Left colon (tissue), 2 donors: ENCODE results near the gene SLC2A13. TPM values are rescaled to one million over a fixed set of nuclear protein-coding genes. Genes with fewer than 3 reads are reported as not detected.
"Not testable (repeated sequence)": the region's sequence is repeated elsewhere in the genome, so short reads cannot be mapped to it uniquely, and the experiment has no call there.

Experiments used
- ATAC-seq: fragments of 200-7000 bp; cut with Tn5 transposase; one replicate; pipeline ENCODE4 v1.9.1; 2020; ENCODE audit warnings: mild to moderate bottlenecking, moderate library complexity
- DNase-seq, 2 donors: peaks; one replicate each; pipeline ENCODE4 v3.0.0-alpha.2; 2020
- intact Hi-C, 2 donors: fragments of 100-400 bp; cut with DNase I in 1 of 2; cut with micrococcal nuclease in 1 of 2; formaldehyde crosslinking; loops; one replicate each; pipeline versions ENCODE4 v1.11.2 to v1.14.0; 2022; cut with DNase I, micrococcal nuclease
- total RNA-seq, 2 donors: library from RNA; stranded (reverse); fragmentation: NEBNext Ultra II Directional; extraction: Animal tissue kit (Norgen Biotek cat#: 25700); gene quantifications; one replicate each; pipeline ENCODE4 v1.2.1, GENCODE V29; 2021
- donor health status: DM: no; HTN: no; CAD: no.
- donor health status: DM: yes; HTN: yes; CAD: no.

The SLC2A13 gene
- total RNA-seq, 2 donors from 2014 or later, result 33.2 to 39.2 TPM

DNA sequence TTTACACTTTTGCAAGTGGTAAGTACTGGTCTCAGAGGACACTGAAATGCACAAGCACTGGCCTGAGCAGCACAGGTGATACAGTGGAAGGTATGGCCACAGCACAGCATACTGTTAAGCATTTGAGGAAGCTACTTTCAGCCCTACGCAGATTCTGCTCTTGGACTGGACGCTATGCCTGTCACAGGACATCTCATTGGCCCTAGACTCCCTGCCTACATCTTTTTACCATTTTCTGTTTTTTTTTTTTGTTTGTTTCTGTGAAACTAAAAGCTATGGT lies 342.1 kb downstream of the SLC2A13 start:
- ATAC-seq (no peak), DNase-seq (no peak)
- intact Hi-C loops, result loop anchor here in 1 of 2 donors (10.0 kb wide), 1 partner anchor 341 kb away; the partner anchor contains the start of gene SLC2A13

DNA sequence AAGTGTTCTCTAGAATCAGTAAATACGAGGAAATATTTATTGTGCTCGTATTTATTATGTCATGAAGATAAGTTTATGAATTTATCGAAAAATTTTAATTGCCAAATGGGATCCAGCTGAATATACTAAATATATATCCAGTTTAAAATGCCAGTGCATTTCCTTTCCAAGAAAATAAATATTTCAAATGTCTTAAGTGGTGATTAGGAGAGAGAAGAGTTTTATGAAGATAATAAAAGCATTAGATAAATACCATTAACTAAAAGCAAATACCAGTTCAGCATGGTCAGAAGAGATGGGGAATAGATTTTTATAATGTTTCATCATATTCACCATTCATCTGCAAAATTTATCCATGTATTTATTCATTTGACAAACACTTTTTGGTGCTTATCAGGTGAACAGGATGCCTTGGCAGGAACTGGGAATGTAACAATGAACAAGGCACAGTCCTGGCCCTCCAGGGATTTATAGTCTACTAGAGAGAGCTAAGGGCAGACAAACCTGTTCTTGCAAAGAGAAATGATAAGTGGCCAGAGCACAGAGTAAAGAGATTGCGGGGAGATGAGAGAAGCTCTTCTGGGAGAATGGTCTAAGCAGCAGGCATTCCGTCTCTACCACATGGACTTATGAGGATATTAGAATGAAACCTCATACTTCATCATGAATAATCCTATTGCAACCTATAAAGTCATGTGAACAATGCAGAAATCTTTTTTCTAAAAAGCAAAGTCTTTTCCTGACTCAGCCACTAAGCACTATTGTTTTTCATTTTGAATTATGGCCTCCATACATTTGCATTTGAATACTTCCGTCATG lies 342.6 kb downstream of the SLC2A13 start:
- intact Hi-C loops, result loop anchor here in 1 of 2 donors (10.0 kb wide), 1 partner anchor 342 kb away; the partner anchor contains the start of gene SLC2A13
- ATAC-seq, result no peak
- no peak for DNase-seq

- no peak for DNase-seq
- ATAC-seq, result no peak
- intact Hi-C loops, result no loop called here
Measured at GRCh38 chr12:39755478-39755877, 350.4 kb downstream of the SLC2A13 start.

DNA sequence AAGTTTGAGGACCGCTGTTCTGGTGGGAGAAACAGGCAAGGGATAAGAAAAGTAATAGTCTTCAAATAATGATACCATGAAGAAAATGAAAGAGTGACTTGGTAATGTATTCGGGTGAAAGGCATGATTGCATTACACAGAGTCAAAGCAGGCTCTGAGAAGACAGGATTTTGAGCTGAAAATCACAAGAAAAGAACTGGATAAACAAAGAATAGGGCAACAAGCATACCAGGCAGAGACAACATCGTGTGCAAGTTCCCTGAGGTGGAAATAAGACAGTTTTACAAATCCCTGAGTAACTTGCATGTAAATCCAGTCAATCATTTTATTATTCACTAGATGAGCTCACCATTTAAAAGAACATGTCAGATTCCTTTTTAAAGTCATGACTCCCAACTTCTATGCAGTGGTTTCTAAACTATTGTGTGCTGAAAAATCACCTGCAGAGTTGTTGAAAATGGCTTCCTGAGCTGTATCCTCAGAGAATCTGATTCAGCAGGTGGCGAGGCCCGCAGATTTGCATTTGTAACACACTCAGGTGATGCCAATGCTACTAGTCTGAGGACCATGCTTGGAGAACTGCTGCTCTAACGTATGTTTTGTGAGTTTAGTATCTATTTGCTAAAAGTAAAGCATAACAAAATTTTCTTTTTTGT lies 353.3 kb downstream of the SLC2A13 start:
- intact Hi-C loops, result no loop called here
- DNase-seq (no peak), ATAC-seq (no peak)

DNA sequence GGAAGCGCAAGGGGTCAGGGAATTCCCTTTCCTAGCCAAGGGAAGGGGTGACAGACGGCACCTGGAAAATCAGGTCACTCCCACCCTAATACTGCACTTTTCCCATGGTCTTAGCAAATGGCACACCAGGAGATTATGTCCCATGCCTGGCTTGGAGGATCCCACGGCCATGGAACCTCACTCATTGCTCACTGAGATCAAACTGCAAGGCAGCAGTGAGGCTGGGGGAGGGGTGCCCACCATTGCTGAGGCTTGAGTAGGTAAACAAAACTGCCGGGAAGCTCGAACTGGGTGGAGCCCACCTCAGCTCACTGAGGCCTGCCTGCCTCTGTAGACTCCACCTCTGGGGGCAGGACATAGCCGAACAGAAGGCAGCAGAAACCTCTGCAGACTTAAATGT lies 359.7 kb downstream of the SLC2A13 start:
- intact Hi-C loops, DNase-seq, ATAC-seq: not testable (repeated sequence)

DNA sequence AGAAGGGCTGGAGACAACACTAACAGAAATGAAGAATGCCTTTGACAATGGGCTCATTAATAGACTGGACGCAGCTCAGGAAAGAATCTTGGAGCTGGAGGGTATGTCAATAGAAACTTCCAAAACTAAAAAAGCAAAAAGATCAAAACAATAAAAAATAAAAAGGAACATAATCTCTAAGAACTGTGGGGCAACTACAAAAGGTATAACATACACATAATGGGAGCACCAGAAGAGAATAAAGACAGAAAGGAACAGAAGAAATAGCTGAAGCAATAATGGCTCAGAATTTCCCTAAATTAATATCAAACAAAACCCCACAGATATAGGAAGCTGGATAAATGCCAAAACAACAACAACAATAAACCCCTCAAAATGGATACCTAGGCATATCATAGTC lies 362.2 kb downstream of the SLC2A13 start:
- DNase-seq (no peak), ATAC-seq (no peak)
- intact Hi-C loops, result no loop called here

GRCh38 chr12:39736406-39736805 lies 369.5 kb downstream of the SLC2A13 start:
- intact Hi-C loops, result no loop called here

DNA sequence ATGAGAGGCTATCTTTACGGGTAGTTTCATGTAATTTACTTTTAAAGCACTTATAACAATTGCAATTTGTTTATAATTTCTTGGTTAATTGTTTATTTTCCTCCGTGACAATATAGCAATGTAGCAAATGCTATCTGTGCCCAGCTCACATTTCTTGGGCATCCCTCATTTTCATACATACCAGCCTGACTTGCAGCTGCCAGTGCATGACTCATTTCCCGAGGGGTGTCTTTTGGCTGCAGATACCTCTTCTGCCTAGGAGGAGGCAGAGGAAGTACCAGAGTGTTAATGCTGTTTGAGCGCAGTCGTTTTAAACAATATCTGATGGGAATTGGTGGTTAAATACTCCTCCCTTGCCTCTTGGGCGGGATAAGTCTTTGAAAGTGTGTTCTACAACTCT lies 382.1 kb downstream of the SLC2A13 start:
- no peak for ATAC-seq

More at GRCh38 chr12:39736406-39736805, 369.5 kb downstream of the SLC2A13 start:
- DNase-seq, result peak; percentile 8 to 24
- ATAC-seq, result peak; percentile 97

GRCh38 chr12:39722504-39722903 lies 383.4 kb downstream of the SLC2A13 start:
- DNase-seq (no peak), ATAC-seq (no peak)
- intact Hi-C loops, result no loop called here

More for the DNA sequence above, 382.1 kb downstream of the SLC2A13 start:
- no peak for DNase-seq
- intact Hi-C loops, result no loop called here

GRCh38 chr12:39713552-39713951 lies 392.3 kb downstream of the SLC2A13 start:
- no peak for DNase-seq
- ATAC-seq, result no peak
- intact Hi-C loops, result no loop called here

GRCh38 chr12:39712334-39712733 lies 393.5 kb downstream of the SLC2A13 start:
- intact Hi-C loops, result no loop called here
- ATAC-seq (no peak), DNase-seq (no peak)

Other genes with a start within 250 kb of the SLC2A13 start
- gene LRRK2, start 118.9 kb upstream of the SLC2A13 start, total RNA-seq, result 1 to 10 TPM; 1.7 to 3.6 TPM